ENCODE results near the gene ZP3.
"Not testable (repeated sequence)": the region's sequence is repeated elsewhere in the genome, so short reads cannot be mapped to it uniquely, and the experiment has no call there.

ZP3 gene

GRCh38 chr7:76405738-76406137 lies 19.0 kb upstream of the ZP3 start:
- DNase-seq = no peak

- DNase-seq = no peak
These were observed 17.0 kb upstream of the ZP3 start for GRCh38 chr7:76407718-76408117.

DNA sequence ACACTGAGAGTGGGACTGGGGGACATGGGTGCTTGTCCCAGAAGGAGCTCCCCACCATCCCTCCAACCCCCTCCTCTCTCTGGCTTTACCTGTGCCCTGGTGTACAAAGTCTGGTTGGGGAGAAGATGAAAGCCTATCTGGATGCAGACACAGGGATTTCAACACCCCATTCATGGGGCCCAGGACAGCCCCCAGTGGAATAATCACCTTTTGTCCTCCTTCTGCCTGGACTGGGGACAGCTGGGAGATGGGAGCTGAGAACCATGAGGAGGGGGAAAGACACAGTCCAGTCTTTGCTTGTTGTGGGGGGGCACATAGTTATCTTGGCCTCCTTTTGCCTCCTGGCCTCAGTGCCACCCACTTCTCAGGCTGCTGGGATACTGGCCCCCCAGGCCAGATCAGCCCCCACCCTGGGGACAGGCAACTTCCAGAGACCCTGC lies 16.6 kb upstream of the ZP3 start:
- no peak for DNase-seq

GRCh38 chr7:76409537-76409936 lies 15.2 kb upstream of the ZP3 start, which contains the start of gene SSC4D:
TSS of gene SSC4D (minus strand) at chr7:76409697. CDS start at chr7:76404439, 5,258 bp downstream.
- no peak for DNase-seq

DNA sequence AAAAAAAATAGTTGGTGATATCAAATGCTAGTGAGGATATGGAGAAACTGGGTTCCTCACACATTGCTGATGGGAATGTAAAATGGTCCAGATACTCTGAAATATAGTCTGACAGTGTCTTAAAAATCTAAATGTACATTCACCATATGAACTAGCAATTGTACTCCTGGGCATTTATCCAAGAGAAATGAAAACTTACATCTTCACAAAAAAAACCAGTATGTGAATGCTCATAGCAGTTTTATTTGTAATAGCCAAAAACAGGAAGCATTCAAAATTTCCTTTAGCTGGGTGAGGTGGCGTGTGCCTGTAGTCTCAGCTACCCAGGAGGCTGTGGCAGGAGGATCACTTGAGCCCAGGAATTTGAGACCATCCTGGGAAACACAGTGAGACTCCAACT lies 13.1 kb upstream of the ZP3 start:
- peak; percentile 52 for DNase-seq

DNA sequence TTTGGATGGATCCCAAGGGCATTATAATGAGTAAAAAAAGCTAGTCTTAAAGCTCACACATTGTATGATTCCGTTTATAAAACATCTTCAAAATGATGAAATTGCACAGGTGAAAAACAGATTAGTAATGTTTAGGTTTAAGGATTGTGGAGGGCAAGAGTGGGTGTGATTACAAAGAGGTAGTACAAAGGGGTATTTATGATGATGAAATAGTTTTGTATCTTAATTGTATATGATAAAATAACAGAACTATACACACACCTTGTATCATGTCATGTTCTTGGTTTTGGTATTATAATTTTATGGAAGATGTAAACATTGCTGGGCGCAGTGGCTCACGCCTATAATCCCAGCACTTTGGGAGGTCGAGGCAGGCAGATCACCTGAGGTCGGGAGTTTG lies 12.5 kb upstream of the ZP3 start:
- DNase-seq = no peak

GRCh38 chr7:76417654-76418310 lies 7.0 kb upstream of the ZP3 start:
- not testable (repeated sequence) for DNase-seq

DNA sequence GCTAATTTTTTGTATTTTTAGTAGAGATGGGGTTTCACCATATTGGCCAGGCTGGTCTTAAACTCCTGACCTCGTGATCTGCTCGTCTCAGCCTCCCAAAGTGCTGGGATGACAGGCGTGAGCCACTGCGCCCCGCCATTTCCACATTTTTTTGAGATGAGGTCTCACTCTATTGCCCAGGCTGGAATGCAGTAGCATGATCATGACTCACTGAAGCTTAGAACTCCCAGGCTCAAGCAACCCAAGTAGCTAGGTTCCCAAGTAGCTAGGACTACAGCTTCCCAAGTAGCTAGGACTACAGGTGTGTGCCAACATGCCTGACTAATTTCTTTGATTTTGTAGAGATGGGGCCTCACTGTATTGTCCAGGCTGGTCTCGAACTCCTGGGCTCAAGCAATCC lies 3.7 kb upstream of the ZP3 start:
- peak; percentile 96 for DNase-seq

- DNase-seq = peak; percentile 19
These were observed 911 bp upstream of the ZP3 start for GRCh38 chr7:76423666-76424412.

DNA sequence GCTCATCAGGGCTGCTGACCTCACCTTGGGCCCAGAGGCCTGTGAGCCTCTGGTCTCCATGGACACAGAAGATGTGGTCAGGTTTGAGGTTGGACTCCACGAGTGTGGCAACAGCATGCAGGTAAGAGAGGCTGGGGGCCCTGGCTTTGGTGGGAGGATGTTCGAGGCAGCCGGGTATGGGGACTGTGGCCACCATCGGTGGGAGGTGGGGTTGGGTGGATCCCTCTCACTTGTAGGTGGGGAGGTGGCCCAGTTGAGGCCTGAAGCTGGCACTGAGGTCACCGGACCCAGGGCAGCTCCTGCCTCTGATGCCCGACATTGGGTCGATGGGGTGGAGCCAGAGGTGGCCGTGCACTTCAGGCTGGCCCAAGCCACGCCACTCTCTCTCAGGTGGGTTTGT lies 406 bp downstream of the ZP3 start:
- DNase-seq = no peak

GRCh38 chr7:76425558-76425957 lies 808 bp downstream of the ZP3 start:
- not testable (repeated sequence) for DNase-seq

DNA sequence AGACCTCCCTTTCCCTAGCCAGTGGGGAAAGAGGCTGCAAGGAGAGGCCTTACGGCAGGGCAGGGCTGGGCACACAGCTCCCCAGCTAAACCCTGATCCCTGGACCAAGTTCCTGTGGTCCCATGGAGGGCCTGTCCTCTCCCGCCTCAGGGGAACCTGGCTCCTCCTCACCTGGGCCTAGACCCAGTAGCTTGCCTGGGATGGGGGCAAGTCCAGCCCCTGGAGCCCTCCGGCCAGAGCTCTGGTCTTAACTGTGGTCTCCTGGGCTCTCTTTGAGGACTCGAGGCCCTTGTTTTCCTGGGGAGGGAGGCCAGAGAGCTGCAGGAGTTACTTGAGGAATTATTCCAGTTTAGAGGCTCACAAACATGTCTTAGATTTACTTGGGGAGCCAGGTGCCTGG lies 1.5 kb downstream of the ZP3 start:
- no peak for DNase-seq

DNA sequence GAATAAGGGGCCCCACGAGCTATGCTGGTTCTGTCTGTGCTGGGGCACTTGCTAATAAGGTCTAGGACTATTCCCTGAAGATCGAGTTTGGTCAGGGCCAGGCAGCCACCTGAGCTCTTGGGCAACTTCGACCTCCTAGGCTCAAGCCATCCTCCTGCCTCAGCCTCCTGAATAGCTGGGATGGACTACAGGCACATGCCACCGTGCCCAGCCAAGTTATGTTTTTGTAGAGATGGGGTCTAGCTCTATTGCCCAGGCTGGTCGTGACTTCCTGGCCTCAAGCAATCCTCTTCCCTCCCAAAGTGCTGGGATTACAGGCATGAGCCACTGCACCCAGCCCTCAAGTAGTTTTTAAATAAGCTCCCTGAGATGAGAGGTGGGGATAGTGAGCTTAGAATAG lies 2.9 kb downstream of the ZP3 start:
- no peak for DNase-seq

- no peak for DNase-seq
These were observed 3.5 kb downstream of the ZP3 start for GRCh38 chr7:76428149-76428823.

DNA sequence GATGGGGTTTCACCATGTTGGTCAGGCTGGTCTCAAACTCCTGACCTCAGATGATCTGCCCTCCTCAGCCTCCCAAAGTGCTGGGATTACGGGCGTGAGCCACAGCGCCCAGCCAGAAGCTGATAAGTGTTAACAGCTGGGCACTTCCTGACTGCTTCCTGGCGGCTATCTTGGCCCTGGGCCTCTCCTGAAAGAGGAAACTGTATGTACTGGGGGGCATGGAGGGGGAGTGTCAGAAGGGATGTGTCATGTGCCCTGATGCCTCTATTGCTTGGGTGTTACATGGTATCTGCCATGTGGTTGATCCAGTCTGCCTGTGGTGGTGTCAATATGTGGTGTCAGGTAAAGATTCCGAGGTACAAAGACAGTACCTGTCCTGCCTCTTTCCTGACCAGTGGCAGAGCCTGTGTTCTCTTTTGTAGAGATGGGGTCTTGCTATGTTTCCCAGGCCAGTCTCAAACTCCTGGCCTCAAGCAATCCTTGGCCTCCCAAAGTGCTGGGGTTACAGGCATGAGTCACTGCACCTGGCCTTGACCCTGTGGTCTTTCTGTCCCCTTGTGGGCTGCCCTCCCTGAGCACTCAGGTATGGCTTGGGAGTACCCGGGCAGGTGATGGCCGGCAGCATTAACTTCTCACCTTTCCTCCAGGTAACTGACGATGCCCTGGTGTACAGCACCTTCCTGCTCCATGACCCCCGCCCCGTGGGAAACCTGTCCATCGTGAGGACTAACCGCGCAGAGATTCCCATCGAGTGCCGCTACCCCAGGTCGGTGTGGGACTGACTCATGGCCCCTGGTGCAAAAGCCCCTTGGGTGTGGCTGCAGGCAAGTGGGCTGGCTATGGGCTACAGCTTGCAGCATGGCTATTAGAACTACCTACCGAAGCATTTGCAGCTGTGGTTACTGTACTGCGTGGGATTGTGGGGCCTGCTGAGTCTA lies 4.4 kb downstream of the ZP3 start:
- DNase-seq = peak; percentile 53

GRCh38 chr7:76430211-76430610 lies 5.5 kb downstream of the ZP3 start:
- DNase-seq = no peak

DNA sequence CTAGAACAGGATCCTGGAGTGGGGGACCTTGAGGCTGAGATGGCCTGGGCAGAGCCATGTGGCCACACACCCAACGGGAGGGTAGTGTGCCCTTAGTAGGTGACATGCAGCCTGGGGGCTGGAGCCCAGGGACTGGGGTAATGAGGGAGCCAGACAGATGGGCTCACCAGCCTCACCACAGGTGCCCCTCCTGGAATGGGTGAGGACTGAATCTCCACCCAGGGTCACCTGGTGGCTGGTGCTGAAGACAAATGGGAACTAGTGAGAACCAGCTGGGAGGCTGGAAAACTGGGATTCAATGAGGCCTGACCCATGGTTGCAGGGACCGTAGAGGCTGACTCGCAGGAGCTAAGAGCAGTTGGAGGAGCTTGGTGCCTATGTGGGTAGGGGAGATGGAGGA lies 6.1 kb downstream of the ZP3 start:
- no peak for DNase-seq

DNA sequence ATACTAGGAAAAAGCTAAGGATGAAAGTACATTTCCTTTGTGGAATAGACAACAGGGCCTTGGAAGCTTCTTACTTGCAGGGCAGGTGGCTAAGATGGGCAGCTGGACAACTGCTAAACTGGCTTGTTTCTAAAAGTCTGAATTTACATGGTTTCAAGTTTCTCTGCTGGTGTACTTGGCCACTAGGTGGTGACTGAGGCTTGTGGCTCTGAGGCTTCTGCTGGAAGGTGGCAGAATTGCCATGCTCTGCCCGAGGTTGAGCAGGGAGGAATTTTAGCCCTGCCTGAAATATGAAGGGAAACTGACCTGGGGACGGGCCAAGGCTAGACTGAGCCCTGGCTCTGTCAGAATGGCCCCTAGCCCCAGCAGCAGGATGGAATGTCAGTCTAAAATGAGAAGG lies 13.1 kb downstream of the ZP3 start:
- DNase-seq = peak; percentile 75

- not testable (repeated sequence) for DNase-seq
These were observed 14.6 kb downstream of the ZP3 start for GRCh38 chr7:76439120-76439888.

GRCh38 chr7:76440404-76440803 lies 15.7 kb downstream of the ZP3 start:
- not testable (repeated sequence) for DNase-seq

- DNase-seq = not testable (repeated sequence)
These were observed 17.0 kb downstream of the ZP3 start for GRCh38 chr7:76441792-76442191.
